KG1 (cell line): Measurements from ENCODE around the gene SLC25A26.

ENCODE experiments used
- DNase-seq: peaks from one replicate; lab custom pipeline; 2025; lab: John Stamatoyannopoulos, UW

Gene SLC25A26

GRCh38 chr3:66227051-66227450 is 6.2 kb downstream of the SLC25A26 start:
- no peak for DNase-seq

- no peak for DNase-seq
Measured at GRCh38 chr3:66227915-66228314, 7.1 kb downstream of the SLC25A26 start.

GRCh38 chr3:66228707-66229106 is 7.9 kb downstream of the SLC25A26 start:
- no peak for DNase-seq

GRCh38 chr3:66229931-66230330 is 9.1 kb downstream of the SLC25A26 start:
- no peak for DNase-seq

GRCh38 chr3:66233033-66233432 is 12.2 kb downstream of the SLC25A26 start:
- no peak for DNase-seq

- DNase-seq = no peak
Measured at GRCh38 chr3:66236281-66236680, 15.5 kb downstream of the SLC25A26 start.

GRCh38 chr3:66237552-66237951 is 16.8 kb downstream of the SLC25A26 start:
- DNase-seq = no peak

GRCh38 chr3:66239513-66240123 is 18.8 kb downstream of the SLC25A26 start:
- DNase-seq = no peak

GRCh38 chr3:66241466-66241865 is 20.7 kb downstream of the SLC25A26 start:
- DNase-seq = no peak

- DNase-seq = no peak
Measured at GRCh38 chr3:66242788-66243464, 22.1 kb downstream of the SLC25A26 start.

GRCh38 chr3:66248641-66249040 is 27.8 kb downstream of the SLC25A26 start:
- no peak for DNase-seq

- DNase-seq = peak; percentile 12
Measured at GRCh38 chr3:66253790-66254620, 33.2 kb downstream of the SLC25A26 start.

- no peak for DNase-seq
Measured at GRCh38 chr3:66255865-66256264, 35.1 kb downstream of the SLC25A26 start.

- DNase-seq = no peak
Measured at GRCh38 chr3:66256806-66257205, 36.0 kb downstream of the SLC25A26 start.

GRCh38 chr3:66259566-66260255 is 38.9 kb downstream of the SLC25A26 start:
- no peak for DNase-seq

- DNase-seq = no peak
Measured at GRCh38 chr3:66260431-66260830, 39.6 kb downstream of the SLC25A26 start.

GRCh38 chr3:66261355-66261754 is 40.6 kb downstream of the SLC25A26 start:
- DNase-seq = no peak

- no peak for DNase-seq
Measured at GRCh38 chr3:66265649-66266048, 44.8 kb downstream of the SLC25A26 start.

- DNase-seq = no peak
Measured at GRCh38 chr3:66266551-66266950, 45.8 kb downstream of the SLC25A26 start.

GRCh38 chr3:66267031-66267430 is 46.2 kb downstream of the SLC25A26 start:
- no peak for DNase-seq

GRCh38 chr3:66267906-66268305 is 47.1 kb downstream of the SLC25A26 start:
- DNase-seq = no peak

- DNase-seq = no peak
Measured at GRCh38 chr3:66268864-66269263, 48.1 kb downstream of the SLC25A26 start.
